Ascending aorta (tissue), 2 donors: ENCODE results near the gene CYTH1. TPM values are rescaled to one million over a fixed set of nuclear protein-coding genes. Genes with fewer than 3 reads are reported as not detected.

ENCODE experiments used
- DNase-seq, 2 donors: peaks; one replicate each; pipeline ENCODE4 v3.0.0-alpha.2; 2019; ENCODE audit warnings: low spot score in 2 of 2
- H3K27ac ChIP-seq, 2 donors: fragments of 200-600 bp; sonication (generic); one replicate each; pipeline ENCODE4 v1.5.1; 2016 to 2017; ENCODE audit warnings: mild to moderate bottlenecking in 1 of 2
- H3K27me3 ChIP-seq: fragments of 200-600 bp; sonication (generic); one replicate; pipeline ENCODE4 v1.5.1; 2017
- H3K36me3 ChIP-seq, 2 donors: fragments of 200-600 bp; sonication (generic); one replicate each; pipeline ENCODE4 v1.5.1; 2016
- H3K4me1 ChIP-seq, 2 donors: fragments of 200-600 bp; sonication (generic); one replicate each; pipeline ENCODE4 v1.5.1; 2016 to 2017; ENCODE audit warnings: mild to moderate bottlenecking in 1 of 2
- H3K4me3 ChIP-seq, 2 donors: fragments of 200-600 bp; sonication (generic); one replicate each; pipeline ENCODE4 v1.5.1; 2016 to 2017; ENCODE audit warnings: mild to moderate bottlenecking in 1 of 2
- H3K9me3 ChIP-seq, 2 donors: fragments of 200-600 bp; sonication (generic); one replicate each; pipeline ENCODE4 v1.5.1; 2016
- CTCF ChIP-seq, 3 experiments: fragments of 200-600 bp in 2 of 3; fragments of 450-650 bp in 1 of 3; sonication (generic) in 2 of 3; IDR thresholded peaks; one replicate each; pipeline ENCODE4 v1.5.1; 2016 to 2019; ENCODE audit warnings: antibody characterized with exemption in 3 of 3, mild to moderate bottlenecking in 1 of 3, moderate library complexity in 1 of 3
- intact Hi-C: fragments of 100-400 bp; cut with DNase I; formaldehyde crosslinking; loops from one replicate; pipeline ENCODE4 v1.15.1; 2023
- total RNA-seq: library from RNA; depleted of rRNA; stranded (reverse); fragments of >200 nt; gene quantifications from one replicate; pipeline ENCODE4 v1.1.0, GENCODE V29; 2016

The CYTH1 gene
- total RNA-seq, 1 donor from 2014 or later = 46.5 TPM

- H3K36me3 ChIP-seq = peaks cover 78 to 92% of the 10 kb centered on the region in 2 donors
- DNase-seq = no peak
- H3K4me1 ChIP-seq = no peaks in the 10 kb centered on the region
- TF ChIP-seq CTCF (IDR thresholded peaks at IDR 0.05) = peak in 2 of 3 experiments; percentile 15 to 17
- no peak overlapping the region for H3K27ac ChIP-seq
- no peaks in the 10 kb centered on the region for H3K27me3 ChIP-seq
- H3K4me3 ChIP-seq = no peak overlapping the region
- intact Hi-C loops = no loop called here
- H3K9me3 ChIP-seq = no peaks in the 10 kb centered on the region
These were observed 16.9 kb upstream of the CYTH1 start for GRCh38 chr17:78798695-78799559.

- intact Hi-C loops = no loop called here
- Histone ChIP-seq H3K27ac (no peak overlapping the region), H3K9me3 (no peaks in the 10 kb centered on the region), H3K36me3 (peaks cover 69 to 92% of the 10 kb centered on the region in 2 donors), H3K4me1 (no peaks in the 10 kb centered on the region), H3K4me3 (no peak overlapping the region), H3K27me3 (no peaks in the 10 kb centered on the region)
- TF ChIP-seq CTCF (IDR thresholded peaks at IDR 0.05) = no peak
- DNase-seq = no peak
These were observed 15.9 kb upstream of the CYTH1 start for GRCh38 chr17:78797691-78798585.

GRCh38 chr17:78797213-78797612 is 15.1 kb upstream of the CYTH1 start:
- Histone ChIP-seq H3K4me3 (no peak overlapping the region), H3K27ac (no peak overlapping the region), H3K4me1 (no peaks in the 10 kb centered on the region), H3K9me3 (no peaks in the 10 kb centered on the region), H3K27me3 (no peaks in the 10 kb centered on the region), H3K36me3 (peaks cover 62 to 86% of the 10 kb centered on the region in 2 donors)
- intact Hi-C loops = no loop called here
- DNase-seq = no peak
- no peak for TF ChIP-seq CTCF (IDR thresholded peaks at IDR 0.05)

- no peak for TF ChIP-seq CTCF (IDR thresholded peaks at IDR 0.05)
- H3K36me3 ChIP-seq = peaks cover 56 to 81% of the 10 kb centered on the region in 2 donors
These were observed 14.4 kb upstream of the CYTH1 start for GRCh38 chr17:78796517-78796900.

GRCh38 chr17:78795861-78796516 is 13.9 kb upstream of the CYTH1 start:
- H3K27ac ChIP-seq = no peak overlapping the region

More at GRCh38 chr17:78796517-78796900, 14.4 kb upstream of the CYTH1 start:
- Histone ChIP-seq H3K4me1 (peaks cover 0 to 2% of the 10 kb centered on the region in 2 donors), H3K4me3 (no peak overlapping the region), H3K27me3 (no peaks in the 10 kb centered on the region), H3K9me3 (no peaks in the 10 kb centered on the region), H3K27ac (no peak overlapping the region)
- intact Hi-C loops = no loop called here
- no peak for DNase-seq

More at GRCh38 chr17:78795861-78796516, 13.9 kb upstream of the CYTH1 start:
- no peaks in the 10 kb centered on the region for H3K9me3 ChIP-seq
- DNase-seq = no peak
- H3K27me3 ChIP-seq = no peaks in the 10 kb centered on the region
- H3K4me1 ChIP-seq = peaks cover 0 to 4% of the 10 kb centered on the region in 2 donors
- peaks cover 54 to 76% of the 10 kb centered on the region in 2 donors for H3K36me3 ChIP-seq
- intact Hi-C loops = no loop called here
- TF ChIP-seq CTCF (IDR thresholded peaks at IDR 0.05) = no peak
- H3K4me3 ChIP-seq = no peak overlapping the region
